CD14-positive monocyte (primary cell): ENCODE results near the gene ITGB1. TPM values are rescaled to one million over a fixed set of nuclear protein-coding genes. Genes with fewer than 3 reads are reported as not detected.

Source experiments
- DNase-seq, 3 donors: peaks; one replicate each; pipeline ENCODE4 v3.0.0-alpha.2; 2011 to 2022
- H2AFZ ChIP-seq: 2 replicates; pipeline ENCODE4 v1.6.0; 2012; ENCODE audit warnings: mild to moderate bottlenecking, low read depth, low read length, inconsistent platforms; ENCODE audit not compliant: insufficient read depth, poor library complexity, severe bottlenecking
- H3K27ac ChIP-seq, 2 donors: 1 replicate in 1 of 2; 2 replicates in 1 of 2; pipeline ENCODE4 v1.5.1; 2012 to 2013; ENCODE audit warnings: low read length in 2 of 2, control low read depth in 1 of 2, inconsistent platforms in 1 of 2, low read depth in 1 of 2, mild to moderate bottlenecking in 1 of 2
- H3K27me3 ChIP-seq, 2 donors: one replicate each; pipeline versions ENCODE4 v1.6.0 to v1.6.1; 2011 to 2013; ENCODE audit warnings: low read length in 2 of 2; ENCODE audit not compliant: control insufficient read depth in 2 of 2, insufficient read depth in 2 of 2
- H3K36me3 ChIP-seq, 2 donors: replicated peaks in 1 of 2; 1 replicate in 1 of 2; 2 replicates in 1 of 2; pipeline versions ENCODE4 v1.5.1 to v1.6.1; 2012 to 2013; ENCODE audit warnings: low read length in 2 of 2, control low read depth in 1 of 2, inconsistent platforms in 1 of 2, mild to moderate bottlenecking in 1 of 2; ENCODE audit not compliant: insufficient read depth in 2 of 2, control insufficient read depth in 1 of 2
- H3K4me1 ChIP-seq, 2 donors: 1 replicate in 1 of 2; 2 replicates in 1 of 2; pipeline versions ENCODE4 v1.5.1 to v1.6.1; 2012 to 2013; ENCODE audit warnings: low read length in 2 of 2, control low read depth in 1 of 2, inconsistent platforms in 1 of 2, mild to moderate bottlenecking in 1 of 2, moderate library complexity in 1 of 2; ENCODE audit not compliant: insufficient read depth in 2 of 2, control insufficient read depth in 1 of 2
- H3K4me2 ChIP-seq: replicated peaks from 2 replicates; pipeline ENCODE3; 2012; ENCODE audit warnings: low read length, moderate library complexity, mild to moderate bottlenecking; ENCODE audit not compliant: poor library complexity, severe bottlenecking; ENCODE audit errors: extremely low read depth
- H3K4me3 ChIP-seq, 3 experiments: fragments of 200-600 bp in 1 of 3; sonication (generic) in 1 of 3; replicated peaks in 1 of 3; 1 replicate in 2 of 3; 2 replicates in 1 of 3; pipeline ENCODE4 v1.5.1; 2011 to 2013; ENCODE audit warnings: low read length in 3 of 3, mild to moderate bottlenecking in 3 of 3, control low read depth in 2 of 3, low read depth in 2 of 3, inconsistent platforms in 1 of 3, moderate library complexity in 1 of 3
- H3K79me2 ChIP-seq: 2 replicates; pipeline ENCODE4 v1.6.0; 2012; ENCODE audit warnings: mild to moderate bottlenecking, control low read depth, inconsistent platforms, low read length, moderate library complexity; ENCODE audit not compliant: insufficient read depth
- H3K9ac ChIP-seq: 2 replicates; pipeline ENCODE4 v1.6.0; 2017; ENCODE audit warnings: low read length, mild to moderate bottlenecking; ENCODE audit not compliant: insufficient read depth, poor library complexity, severe bottlenecking
- H3K9me3 ChIP-seq, 2 donors: replicated peaks in 1 of 2; 1 replicate in 1 of 2; 2 replicates in 1 of 2; pipeline versions ENCODE4 v1.5.1 to v1.6.1; 2012 to 2013; ENCODE audit warnings: low read length in 2 of 2, control low read depth in 1 of 2; ENCODE audit not compliant: control insufficient read depth in 1 of 2, insufficient read depth in 1 of 2
- H4K20me1 ChIP-seq: 2 replicates; pipeline ENCODE4 v1.6.0; 2012; ENCODE audit warnings: mild to moderate bottlenecking, low read length, control low read depth, moderate library complexity; ENCODE audit not compliant: insufficient read depth
- H3K27ac Mint-ChIP-seq, 7 donors: one replicate each; pipeline ENCODE4 v1.8.0; 2020; ENCODE audit warnings: mild to moderate bottlenecking in 7 of 7, mixed read lengths in 7 of 7, moderate library complexity in 6 of 7, inconsistent platforms in 2 of 7
- H3K27me3 Mint-ChIP-seq, 3 donors: one replicate each; pipeline ENCODE4 v1.8.0; 2021 to 2022; ENCODE audit warnings: low read depth in 3 of 3, mild to moderate bottlenecking in 3 of 3, mixed read lengths in 3 of 3, moderate library complexity in 3 of 3, inconsistent platforms in 1 of 3
- H3K36me3 Mint-ChIP-seq, 2 donors: one replicate each; pipeline ENCODE4 v1.8.0; 2020; ENCODE audit warnings: mixed read lengths in 2 of 2, inconsistent platforms in 1 of 2, mild to moderate bottlenecking in 1 of 2
- H3K4me1 Mint-ChIP-seq: one replicate; pipeline ENCODE4 v1.8.0; 2020; ENCODE audit warnings: mild to moderate bottlenecking, mixed read lengths
- H3K4me3 Mint-ChIP-seq, 2 donors: one replicate each; pipeline ENCODE4 v1.8.0; 2020; ENCODE audit warnings: mild to moderate bottlenecking in 2 of 2, mixed read lengths in 2 of 2, moderate library complexity in 1 of 2
- H3K9me3 Mint-ChIP-seq, 7 donors: one replicate each; pipeline ENCODE4 v1.8.0; 2020 to 2022; ENCODE audit warnings: mixed read lengths in 7 of 7, mild to moderate bottlenecking in 6 of 7, moderate library complexity in 6 of 7, inconsistent platforms in 2 of 7
- WGBS: methylation state at CpG from one replicate; pipeline ENCODE4 v1.1.5; 2013; ENCODE audit warnings: missing lambda C conversion rate; ENCODE audit not compliant: insufficient coverage; 5-methylcytosine and 5-hydroxymethylcytosine counted together
- intact Hi-C, 2 donors: fragments of 100-400 bp; cut with micrococcal nuclease; formaldehyde crosslinking; loops; one replicate each; pipeline versions ENCODE4 v1.15.0 to v1.15.1; 2023
- polyA plus RNA-seq, 3 donors: library from polyadenylated mRNA; depleted of rRNA in 1 of 3; unstranded in 2 of 3; stranded (reverse) in 1 of 3; fragments of 300-500 nt in 2 of 3; fragments of >200 nt in 1 of 3; fragmentation: Illumina TruSeq in 2 of 3; gene quantifications; 1 replicate in 2 of 3; 2 replicates in 1 of 3; pipeline ENCODE4 v1.2.3, GENCODE V29; 2012 to 2021
- TF ChIP-seq, protein P1 (sequence below): fragments of 200-600 bp; IDR thresholded peaks from one replicate; pipeline ENCODE4 v1.8.0; 2022; ENCODE audit warnings: antibody characterized with exemption, mild to moderate bottlenecking

The ITGB1 gene
- polyA plus RNA-seq, 3 donors, result 58.2 to 157 (median 127) TPM

DNA sequence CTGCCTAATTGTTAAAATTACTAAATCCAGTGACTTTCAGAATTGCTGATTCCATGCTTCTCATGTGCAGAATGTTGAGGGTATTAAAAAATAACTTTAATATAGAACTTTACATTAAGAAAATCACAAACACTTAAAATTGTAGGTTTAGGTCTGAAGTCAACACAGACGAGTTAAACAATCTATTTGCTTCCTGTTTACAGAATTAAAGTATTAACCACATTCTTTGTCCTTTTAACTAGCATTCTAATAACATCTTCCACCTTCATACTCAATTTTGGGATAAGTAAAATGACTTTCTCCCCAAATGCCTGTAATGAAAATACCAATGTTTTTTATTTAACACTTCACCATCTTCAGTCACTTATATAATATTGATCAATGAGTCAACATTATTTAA lies 2.2 kb downstream of the ITGB1 start:
- no CpG with 5 or more reads among the region's 1 CpG for WGBS
- no peak overlapping the region for H3K9ac ChIP-seq

DNA sequence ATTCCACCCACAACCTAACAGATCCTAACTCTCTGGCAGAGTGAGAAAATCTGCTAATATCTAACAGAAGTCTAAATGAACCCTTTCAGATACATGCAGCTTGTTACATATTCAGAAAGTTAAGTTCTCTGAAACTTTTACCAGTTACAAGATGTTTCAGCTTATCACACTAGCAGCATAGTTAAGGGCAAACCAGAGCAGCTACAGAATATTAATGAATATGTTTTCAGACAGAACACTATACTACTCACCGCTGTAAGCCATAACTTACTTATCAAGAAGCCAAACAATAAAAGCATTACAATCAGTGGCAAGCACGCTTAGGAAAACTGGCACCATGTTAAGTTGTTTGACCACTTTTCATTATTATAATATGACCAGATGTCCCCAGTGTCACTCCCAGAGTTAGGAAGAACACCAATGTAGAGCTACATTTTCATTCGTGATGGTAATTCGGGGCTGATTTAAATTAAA lies 2.7 kb downstream of the ITGB1 start:
- peak overlapping the region in 1 of 7 donors; percentile 67 for H3K27ac Mint-ChIP-seq
- intact Hi-C loops, result loop anchor here in 1 of 2 donors (5.0 kb wide), 1 partner anchor 52 kb away; no protein-coding TSS in a partner anchor

More for the DNA sequence above, 2.2 kb downstream of the ITGB1 start:
- DNase-seq, result no peak
- Histone ChIP-seq H3K9me3 (no peaks in the 10 kb centered on the region), H3K4me2 (peak overlapping the region; percentile 78), H3K27ac (no peak overlapping the region), H4K20me1 (peaks cover 66% of the 10 kb centered on the region), H3K79me2 (peaks cover 69% of the 10 kb centered on the region), H3K27me3 (no peaks in the 10 kb centered on the region), H3K4me3 (peak overlapping the region in 1 of 3 experiments; percentile 82), H3K36me3 (no peaks in the 10 kb centered on the region), H3K4me1 (peaks cover 18 to 42% of the 10 kb centered on the region in 2 donors), H2AFZ (no peak overlapping the region)
- peaks cover 0 to 3% (median 0%) of the 10 kb centered on the region in 3 donors for H3K27me3 Mint-ChIP-seq
- H3K4me1 Mint-ChIP-seq, result peaks cover 66% of the 10 kb centered on the region
- peaks cover 13 to 34% of the 10 kb centered on the region in 2 donors for H3K36me3 Mint-ChIP-seq
- intact Hi-C loops, result loop anchor here in 1 of 2 donors (5.0 kb wide), 1 partner anchor 52 kb away; no protein-coding TSS in a partner anchor
- H3K4me3 Mint-ChIP-seq, result peak overlapping the region in 1 of 2 donors; percentile 84
- TF ChIP-seq, protein P1, sequence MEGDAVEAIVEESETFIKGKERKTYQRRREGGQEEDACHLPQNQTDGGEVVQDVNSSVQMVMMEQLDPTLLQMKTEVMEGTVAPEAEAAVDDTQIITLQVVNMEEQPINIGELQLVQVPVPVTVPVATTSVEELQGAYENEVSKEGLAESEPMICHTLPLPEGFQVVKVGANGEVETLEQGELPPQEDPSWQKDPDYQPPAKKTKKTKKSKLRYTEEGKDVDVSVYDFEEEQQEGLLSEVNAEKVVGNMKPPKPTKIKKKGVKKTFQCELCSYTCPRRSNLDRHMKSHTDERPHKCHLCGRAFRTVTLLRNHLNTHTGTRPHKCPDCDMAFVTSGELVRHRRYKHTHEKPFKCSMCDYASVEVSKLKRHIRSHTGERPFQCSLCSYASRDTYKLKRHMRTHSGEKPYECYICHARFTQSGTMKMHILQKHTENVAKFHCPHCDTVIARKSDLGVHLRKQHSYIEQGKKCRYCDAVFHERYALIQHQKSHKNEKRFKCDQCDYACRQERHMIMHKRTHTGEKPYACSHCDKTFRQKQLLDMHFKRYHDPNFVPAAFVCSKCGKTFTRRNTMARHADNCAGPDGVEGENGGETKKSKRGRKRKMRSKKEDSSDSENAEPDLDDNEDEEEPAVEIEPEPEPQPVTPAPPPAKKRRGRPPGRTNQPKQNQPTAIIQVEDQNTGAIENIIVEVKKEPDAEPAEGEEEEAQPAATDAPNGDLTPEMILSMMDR, result no peak
- no peak overlapping the region for H3K27ac Mint-ChIP-seq
- no peaks in the 10 kb centered on the region for H3K9me3 Mint-ChIP-seq

More for the DNA sequence above, 2.7 kb downstream of the ITGB1 start:
- H3K27ac ChIP-seq, result no peak overlapping the region
- no peak for DNase-seq
- H3K4me1 ChIP-seq, result peaks cover 20 to 39% of the 10 kb centered on the region in 2 donors
- Mint-ChIP-seq H3K4me1 (peaks cover 70% of the 10 kb centered on the region), H3K4me3 (peak overlapping the region in 1 of 2 donors; percentile 51), H3K36me3 (peaks cover 13 to 34% of the 10 kb centered on the region in 2 donors), H3K9me3 (no peaks in the 10 kb centered on the region), H3K27me3 (peaks cover 0 to 3% (median 0%) of the 10 kb centered on the region in 3 donors)
- H3K4me3 ChIP-seq, result no peak overlapping the region
- no peaks in the 10 kb centered on the region for H3K9me3 ChIP-seq
- 100% methylated on average over 1 of the region's 4 CpGs for WGBS
- H3K9ac ChIP-seq, result no peak overlapping the region
- H2AFZ ChIP-seq, result no peak overlapping the region
- TF ChIP-seq, protein P1, result no peak
- H3K27me3 ChIP-seq, result no peaks in the 10 kb centered on the region
- peaks cover 74% of the 10 kb centered on the region for H3K79me2 ChIP-seq
- H4K20me1 ChIP-seq, result peaks cover 71% of the 10 kb centered on the region
- H3K36me3 ChIP-seq, result no peaks in the 10 kb centered on the region
- H3K4me2 ChIP-seq, result peak overlapping the region; percentile 0
